ES-I3 (cell line): ENCODE measurements around the gene GSTM5.
"Not testable (repeated sequence)": the region's sequence is repeated elsewhere in the genome, so short reads cannot be mapped to it uniquely, and the experiment has no call there.

ENCODE experiments used
- H3K36me3 ChIP-seq: 2 replicates; pipeline ENCODE4 v1.6.1; 2013; ENCODE audit warnings: mild to moderate bottlenecking, low read length, control low read depth, moderate library complexity; ENCODE audit not compliant: insufficient read depth
- H3K4me1 ChIP-seq: 2 replicates; pipeline ENCODE4 v1.6.1; 2013; ENCODE audit warnings: mild to moderate bottlenecking, control low read depth, low read length; ENCODE audit not compliant: insufficient read depth
- H3K9ac ChIP-seq: 2 replicates; pipeline ENCODE4 v1.6.1; 2013; ENCODE audit warnings: low read depth, mild to moderate bottlenecking, low read length, moderate library complexity
- H3K9me3 ChIP-seq: 2 replicates; pipeline ENCODE4 v1.6.1; 2013; ENCODE audit warnings: mild to moderate bottlenecking, low read length, moderate library complexity; ENCODE audit not compliant: control insufficient read depth, insufficient read depth

The GSTM5 gene

GRCh38 chr1:109711593-109712320 is at the start of gene GSTM5:
GSTM5 (plus strand) TSS chr1:109712251; CDS start chr1:109712313, 62 bp downstream.
- not testable (repeated sequence) for H3K9ac ChIP-seq, H3K4me1 ChIP-seq, H3K36me3 ChIP-seq, H3K9me3 ChIP-seq

- Histone ChIP-seq H3K4me1 (no peaks in the 10 kb centered on the region), H3K36me3 (no peaks in the 10 kb centered on the region; the same call in 1 of the 2 replicates), H3K9ac (no peak overlapping the region), H3K9me3 (no peaks in the 10 kb centered on the region)
Measured at GRCh38 chr1:109664671-109665070, 47.4 kb upstream of the GSTM5 start.

GRCh38 chr1:109667452-109668122 is 44.5 kb upstream of the GSTM5 start, which contains the start of gene GSTM2:
GSTM2 (plus strand) TSS chr1:109668057; CDS start chr1:109668116, 59 bp downstream.
- Histone ChIP-seq H3K4me1 (no peaks in the 10 kb centered on the region), H3K9ac (peak within 1 kb of the TSS; percentile 47; the same call in 1 of the 2 replicates), H3K36me3 (no peaks in the 10 kb centered on the region), H3K9me3 (no peaks in the 10 kb centered on the region)

DNA sequence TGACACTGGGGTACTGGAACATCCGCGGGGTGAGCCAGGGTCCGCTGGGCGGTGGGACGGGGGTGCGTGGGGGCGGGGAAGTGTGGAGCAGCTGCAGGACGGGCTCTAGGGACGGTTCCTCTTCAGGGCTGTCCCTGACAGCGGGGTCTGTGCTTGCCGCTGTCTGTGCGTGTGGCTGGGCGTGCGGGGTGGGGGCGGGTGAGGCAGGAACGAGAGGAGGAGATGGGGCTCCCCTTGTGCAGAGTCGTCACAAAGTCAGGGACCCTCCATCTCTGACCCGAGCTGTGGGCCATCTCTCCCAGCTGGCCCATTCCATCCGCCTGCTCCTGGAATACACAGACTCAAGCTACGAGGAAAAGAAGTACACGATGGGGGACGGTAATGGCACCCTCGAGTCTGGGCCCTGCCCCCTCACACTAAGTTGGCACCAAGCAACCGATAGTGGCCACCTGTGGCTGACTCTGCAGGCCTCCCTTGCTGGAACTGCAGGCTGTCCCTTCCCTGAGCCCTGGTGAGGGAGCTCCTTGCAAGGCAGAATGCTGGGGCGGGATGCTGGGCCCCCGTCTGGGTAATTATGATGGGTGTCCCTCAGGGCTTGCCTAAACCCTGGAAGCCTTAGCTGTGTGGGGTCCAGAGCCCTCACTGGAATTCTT is 43.8 kb upstream of the GSTM5 start:
- Histone ChIP-seq H3K4me1 (no peaks in the 10 kb centered on the region), H3K9me3 (no peaks in the 10 kb centered on the region), H3K9ac (peak overlapping the region; percentile 47; the same call in 1 of the 2 replicates), H3K36me3 (no peaks in the 10 kb centered on the region)

- no peak overlapping the region for H3K9ac ChIP-seq
- no peaks in the 10 kb centered on the region for H3K9me3 ChIP-seq
- H3K4me1 ChIP-seq: no peaks in the 10 kb centered on the region
- H3K36me3 ChIP-seq: no peaks in the 10 kb centered on the region
Measured at GRCh38 chr1:109669246-109669948, 42.7 kb upstream of the GSTM5 start.

DNA sequence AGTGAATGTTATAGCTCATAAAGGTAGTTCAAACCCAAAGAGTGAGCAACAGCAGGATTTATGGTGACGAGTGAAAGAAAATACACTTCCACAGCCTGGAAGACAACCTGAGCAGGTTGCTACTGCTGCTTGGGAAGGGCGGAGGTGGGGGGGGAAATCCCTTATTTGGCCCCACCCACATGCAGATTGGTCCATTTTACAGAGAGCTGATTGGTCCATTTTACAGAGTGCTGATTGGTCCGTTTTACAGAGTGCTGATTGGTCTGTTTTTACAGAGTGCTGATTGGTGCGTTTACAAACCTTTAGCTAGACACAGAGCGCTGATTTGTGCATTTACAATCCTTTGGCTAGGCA is 42.1 kb upstream of the GSTM5 start:
- not testable (repeated sequence) for H3K36me3 ChIP-seq, H3K9ac ChIP-seq, H3K4me1 ChIP-seq, H3K9me3 ChIP-seq

- Histone ChIP-seq H3K9ac (no peak overlapping the region), H3K9me3 (no peaks in the 10 kb centered on the region), H3K4me1 (no peaks in the 10 kb centered on the region), H3K36me3 (no peaks in the 10 kb centered on the region)
Measured at GRCh38 chr1:109671067-109671466, 41.0 kb upstream of the GSTM5 start.

DNA sequence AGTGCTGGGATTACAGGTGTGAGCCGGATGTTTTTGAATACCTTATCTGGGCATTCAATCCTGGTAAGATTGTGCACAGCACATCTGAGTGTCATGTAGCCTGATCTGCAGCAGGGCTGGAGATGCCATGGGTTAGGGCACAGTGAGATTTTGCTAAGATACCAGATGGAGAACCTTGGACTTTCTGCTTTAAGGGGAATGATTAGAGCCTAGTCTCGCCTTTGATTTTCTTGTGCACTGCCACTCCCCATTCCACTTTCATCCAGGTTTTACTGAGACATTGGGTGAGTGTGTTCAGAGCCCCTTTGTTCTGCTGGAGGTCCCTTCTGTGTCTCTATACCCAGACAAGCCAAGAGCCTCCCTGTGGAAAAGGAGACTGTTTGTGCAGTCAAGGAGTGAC is 38.2 kb upstream of the GSTM5 start:
- not testable (repeated sequence) for H3K4me1 ChIP-seq, H3K9ac ChIP-seq, H3K9me3 ChIP-seq

GRCh38 chr1:109676683-109677381 is 35.2 kb upstream of the GSTM5 start:
- H3K36me3 ChIP-seq, H3K4me1 ChIP-seq, H3K9ac ChIP-seq, H3K9me3 ChIP-seq: not testable (repeated sequence)

More for the DNA sequence above, 38.2 kb upstream of the GSTM5 start:
- H3K36me3 ChIP-seq: not testable (repeated sequence)

GRCh38 chr1:109677459-109677858 is 34.6 kb upstream of the GSTM5 start:
- Histone ChIP-seq H3K4me1 (no peaks in the 10 kb centered on the region), H3K9me3 (no peaks in the 10 kb centered on the region), H3K9ac (no peak overlapping the region), H3K36me3 (no peaks in the 10 kb centered on the region)

- H3K9me3 ChIP-seq, H3K36me3 ChIP-seq, H3K9ac ChIP-seq, H3K4me1 ChIP-seq: not testable (repeated sequence)
Measured at GRCh38 chr1:109678637-109679036, 33.4 kb upstream of the GSTM5 start.

DNA sequence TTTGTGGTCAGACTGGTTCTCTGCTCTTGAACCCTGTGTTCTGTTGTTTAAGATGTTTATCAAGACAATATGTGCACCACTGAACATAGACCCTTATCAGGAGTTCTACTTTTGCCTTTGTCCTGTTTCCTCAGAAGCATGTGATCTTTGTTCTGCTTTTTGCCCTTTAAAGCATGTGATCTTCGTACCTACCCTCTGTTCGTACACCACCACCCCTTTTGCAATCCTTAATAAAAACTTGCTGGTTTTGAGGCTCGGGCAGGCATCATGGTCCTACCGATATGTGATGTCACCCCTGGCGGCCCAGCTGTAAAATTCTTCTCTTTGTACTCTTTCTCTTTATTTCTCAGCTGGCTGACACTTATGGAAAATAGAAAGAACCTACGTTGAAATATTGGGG is 27.3 kb upstream of the GSTM5 start:
- not testable (repeated sequence) for H3K4me1 ChIP-seq, H3K9ac ChIP-seq, H3K9me3 ChIP-seq, H3K36me3 ChIP-seq

DNA sequence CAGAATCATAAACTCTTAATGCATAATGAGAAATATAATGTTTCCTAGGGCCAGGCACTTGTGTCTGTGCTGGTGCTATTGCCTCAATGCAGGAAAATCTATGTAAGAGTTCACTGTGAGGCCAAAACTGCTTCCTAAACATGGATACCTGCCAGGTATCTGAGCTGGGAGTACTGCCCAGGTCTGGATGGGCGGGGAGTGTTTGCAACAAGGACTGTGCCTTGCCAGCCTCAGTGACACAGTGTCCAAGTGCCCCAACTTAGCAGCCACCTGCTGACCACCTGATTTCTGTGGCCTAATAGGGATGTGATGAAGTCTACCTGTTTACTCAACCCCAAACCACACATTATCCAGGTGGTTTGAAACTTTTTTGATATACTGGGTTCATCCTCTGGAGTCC is 26.7 kb upstream of the GSTM5 start:
- H3K36me3 ChIP-seq, H3K4me1 ChIP-seq, H3K9ac ChIP-seq, H3K9me3 ChIP-seq: not testable (repeated sequence)

GRCh38 chr1:109685890-109686289 is 26.2 kb upstream of the GSTM5 start:
- not testable (repeated sequence) for H3K9ac ChIP-seq, H3K4me1 ChIP-seq, H3K36me3 ChIP-seq, H3K9me3 ChIP-seq
